ENCODE measurements around the gene OMP.
A peak's percentile ranks its signal among the peaks of the same experiment; 100 is the strongest.
"Not testable (repeated sequence)": the region's sequence is repeated elsewhere in the genome, so short reads cannot be mapped to it uniquely, and the experiment has no call there.

The OMP gene

GRCh38 chr11:77088236-77089003 lies 14.2 kb upstream of the OMP start:
- DNase-seq: no peak

- no peak for DNase-seq
Observed at GRCh38 chr11:77089004-77089545, 13.6 kb upstream of the OMP start.

GRCh38 chr11:77090046-77090372 lies 12.6 kb upstream of the OMP start:
- DNase-seq: no peak

DNA sequence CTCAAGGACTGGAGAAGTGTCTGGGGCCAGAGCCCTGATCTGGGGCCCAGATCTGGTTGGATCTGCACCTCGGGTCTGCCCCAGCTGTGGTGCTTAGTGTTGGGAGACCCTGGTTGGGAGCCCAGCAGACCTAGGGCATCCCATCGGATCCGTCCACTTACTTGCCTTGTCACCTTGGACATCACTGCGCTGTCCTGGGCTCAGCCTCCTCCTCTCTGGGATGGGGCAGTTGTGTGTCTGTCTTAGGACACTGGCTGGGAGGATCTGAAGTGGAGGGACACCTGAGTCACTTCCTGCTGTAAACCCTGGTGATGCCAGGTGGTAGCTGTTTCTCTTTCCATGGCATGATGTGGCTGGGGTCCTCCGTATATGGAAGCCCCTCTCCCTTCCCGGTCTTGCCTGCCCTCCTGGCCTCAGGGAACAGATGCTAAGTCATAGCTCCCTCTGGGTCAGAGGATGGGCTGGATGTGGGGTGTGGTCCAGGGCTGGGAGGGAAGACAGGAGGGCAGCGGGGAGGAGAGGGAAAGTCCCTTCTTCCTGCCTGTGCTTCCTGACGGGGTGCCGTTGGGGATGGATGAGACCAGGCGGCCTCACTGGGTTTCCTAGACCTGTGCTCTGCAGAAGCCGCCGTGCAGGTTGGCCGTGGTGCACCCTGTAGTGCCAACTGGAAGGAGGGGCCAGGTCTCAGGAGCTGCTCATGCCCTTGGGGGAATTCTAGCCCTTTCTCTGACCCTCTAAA lies 12.1 kb upstream of the OMP start:
- DNase-seq: no peak

GRCh38 chr11:77091146-77091940 lies 11.3 kb upstream of the OMP start:
- DNase-seq: peak; percentile 80

DNA sequence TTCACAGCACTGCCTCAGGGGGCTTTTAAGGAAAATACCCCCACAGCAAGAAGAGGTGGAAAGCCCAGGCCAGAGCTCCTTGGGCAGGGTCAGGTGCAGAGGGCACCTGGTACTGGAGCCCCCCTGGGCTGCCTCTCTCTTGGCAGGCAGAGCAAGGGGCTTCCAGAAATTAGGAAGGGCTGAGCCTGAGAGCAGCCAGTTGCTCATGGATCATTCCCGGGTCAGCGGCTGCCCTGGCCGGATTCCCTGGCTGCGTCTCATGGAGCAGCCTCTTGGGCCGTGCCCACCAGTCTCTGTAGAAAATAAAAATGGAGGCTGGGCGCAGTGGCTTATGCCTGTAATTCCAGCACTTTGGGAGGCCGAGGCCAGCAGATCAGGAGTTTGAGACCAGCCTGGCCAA lies 10.3 kb upstream of the OMP start:
- DNase-seq: no peak

- no peak for DNase-seq
Observed at GRCh38 chr11:77093056-77093891, 9.4 kb upstream of the OMP start.

- no peak for DNase-seq
Observed at GRCh38 chr11:77093987-77094840, 8.4 kb upstream of the OMP start.

DNA sequence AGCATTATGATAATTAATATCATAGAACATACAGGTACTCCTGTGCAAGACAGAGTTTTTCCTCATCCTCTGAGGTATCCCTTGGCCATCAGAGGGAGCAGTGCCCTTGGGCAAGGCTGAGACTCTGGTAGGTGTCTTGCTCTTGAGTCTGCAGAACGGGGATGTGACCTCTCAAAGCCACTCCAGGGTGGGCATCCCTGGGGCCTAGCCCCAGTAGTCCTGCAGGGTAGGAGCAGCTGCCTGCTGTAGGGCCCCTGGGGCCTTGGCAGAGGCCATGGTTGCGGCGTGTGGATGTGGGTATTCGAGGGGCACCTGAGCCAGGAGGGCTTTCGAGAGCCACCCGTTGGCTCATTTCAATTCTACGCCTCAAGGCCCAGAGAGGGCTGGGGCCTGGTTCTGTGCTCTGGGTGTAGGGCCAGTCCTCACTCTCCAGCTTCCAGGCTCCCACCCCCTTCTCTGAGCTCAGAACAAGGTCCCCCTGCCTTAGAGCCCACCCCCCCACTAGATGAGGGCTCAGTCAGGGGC lies 7.7 kb upstream of the OMP start:
- DNase-seq: no peak

DNA sequence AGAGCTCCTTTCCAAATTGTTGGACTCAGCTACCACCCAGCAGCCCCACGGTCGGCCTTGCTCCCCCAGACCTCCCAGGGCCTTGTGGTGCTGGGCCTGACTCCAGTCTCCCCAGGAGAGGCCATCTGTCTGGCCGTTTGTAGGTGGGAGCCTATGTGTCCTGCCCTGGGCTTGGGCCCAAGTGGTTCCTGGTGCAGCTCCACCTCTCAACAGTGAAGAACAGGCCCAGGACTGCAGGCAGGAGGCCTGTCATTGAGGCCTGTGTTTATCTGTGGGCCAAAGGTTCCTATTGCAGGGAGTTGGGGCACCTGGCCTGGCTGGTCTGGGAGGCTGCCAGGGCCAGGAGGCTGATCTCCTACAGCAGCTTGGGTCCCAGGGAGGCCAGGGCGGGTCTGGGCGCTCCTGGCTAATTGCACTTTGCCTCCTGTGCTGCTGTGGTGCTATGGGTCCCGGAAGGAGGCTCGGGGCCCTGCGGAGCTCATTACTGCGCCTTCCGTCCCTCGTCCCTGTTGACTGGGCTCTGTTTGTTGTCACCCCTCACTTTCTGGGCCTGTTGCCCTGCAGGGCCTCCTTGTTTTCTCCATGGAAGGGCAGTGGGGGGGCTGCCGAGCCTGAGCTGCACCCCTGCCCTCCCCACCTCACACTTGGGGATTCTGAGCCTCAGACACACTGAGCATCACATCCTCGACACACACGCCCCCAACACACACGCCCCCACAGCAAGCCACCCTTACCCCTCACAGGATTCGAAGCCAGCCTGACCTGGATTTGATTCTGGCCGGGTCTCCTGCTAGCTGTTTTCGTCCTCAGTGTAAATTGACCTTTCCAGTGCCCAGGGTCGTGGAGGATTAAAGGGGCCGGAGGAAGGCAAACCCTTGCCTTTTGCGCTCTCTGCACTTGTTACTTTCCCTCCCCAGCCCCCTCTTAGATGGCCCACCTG lies 6.8 kb upstream of the OMP start:
- no peak for DNase-seq

GRCh38 chr11:77096591-77097019 lies 6.0 kb upstream of the OMP start:
- DNase-seq: no peak

- DNase-seq: not testable (repeated sequence)
Observed at GRCh38 chr11:77097180-77097579, 5.5 kb upstream of the OMP start.

DNA sequence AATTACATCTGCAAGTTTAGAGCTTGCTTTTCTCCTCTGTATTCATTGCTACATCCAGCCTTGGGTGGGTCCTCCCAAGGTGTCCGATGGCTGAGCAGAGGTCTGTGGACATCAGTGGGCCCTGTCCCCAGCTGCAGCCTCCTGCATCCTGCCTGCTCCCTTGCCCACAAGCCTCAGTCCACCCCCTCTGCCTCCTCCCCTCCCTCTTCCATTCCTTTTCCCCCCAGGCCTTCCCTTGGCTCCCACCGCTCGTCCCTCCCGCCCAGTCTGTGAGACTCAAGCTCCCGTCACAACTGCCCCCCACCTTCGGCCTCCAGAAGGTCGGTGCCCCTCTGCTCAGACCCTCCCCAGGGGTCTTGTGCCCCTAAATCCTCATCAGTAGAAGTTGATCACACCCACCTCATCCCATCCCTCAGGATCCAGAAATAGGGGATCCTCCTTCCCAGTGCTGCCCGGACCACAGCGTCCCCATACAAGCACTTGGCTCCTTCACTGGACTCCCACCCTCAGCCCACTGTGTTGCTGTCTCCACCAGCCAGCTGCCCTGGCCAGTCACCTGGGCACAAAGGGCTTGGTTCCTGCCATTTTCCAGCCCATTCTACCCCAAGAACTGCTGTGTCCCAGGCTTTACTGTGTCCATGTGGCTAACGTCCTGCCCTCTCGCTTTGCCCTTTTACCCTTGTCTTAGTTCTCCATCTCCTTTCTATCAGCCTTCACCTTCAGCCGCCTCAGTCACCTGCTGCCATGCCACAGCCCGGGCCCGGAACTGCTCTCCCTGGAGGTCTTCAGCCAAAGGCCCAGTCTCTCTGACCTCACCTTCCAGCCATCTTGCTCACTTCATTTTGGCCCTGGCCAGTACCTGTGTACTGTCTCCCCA lies 2.2 kb upstream of the OMP start:
- DNase-seq: no peak

DNA sequence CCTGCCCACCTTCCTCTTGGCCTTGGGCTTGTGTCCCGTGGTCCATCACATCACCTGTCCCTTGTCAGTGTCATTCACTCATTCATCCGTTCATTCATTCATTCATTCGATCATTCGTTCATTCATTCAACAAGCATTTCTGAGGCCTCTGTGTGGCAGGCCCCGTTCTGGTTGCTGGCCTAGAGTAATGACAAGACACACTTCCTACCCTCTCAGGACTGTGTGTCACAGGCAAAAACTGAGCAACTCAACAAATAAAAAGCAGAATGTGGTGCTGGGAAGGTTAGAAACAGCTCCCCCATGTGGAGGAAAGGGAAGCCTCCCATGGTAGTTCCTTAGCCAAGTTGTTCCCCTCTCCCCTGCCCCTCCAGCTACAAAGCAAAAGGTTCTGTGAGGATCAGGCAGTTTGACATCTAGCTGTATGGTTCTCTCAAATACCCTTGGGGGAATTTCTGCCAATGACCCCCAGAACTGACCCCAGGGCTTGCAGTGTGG lies 1.6 kb upstream of the OMP start:
- DNase-seq: no peak

- no peak for DNase-seq
Observed at GRCh38 chr11:77103319-77103718, 679 bp downstream of the OMP start.

GRCh38 chr11:77104727-77105126 lies 2.1 kb downstream of the OMP start:
- DNase-seq: no peak

DNA sequence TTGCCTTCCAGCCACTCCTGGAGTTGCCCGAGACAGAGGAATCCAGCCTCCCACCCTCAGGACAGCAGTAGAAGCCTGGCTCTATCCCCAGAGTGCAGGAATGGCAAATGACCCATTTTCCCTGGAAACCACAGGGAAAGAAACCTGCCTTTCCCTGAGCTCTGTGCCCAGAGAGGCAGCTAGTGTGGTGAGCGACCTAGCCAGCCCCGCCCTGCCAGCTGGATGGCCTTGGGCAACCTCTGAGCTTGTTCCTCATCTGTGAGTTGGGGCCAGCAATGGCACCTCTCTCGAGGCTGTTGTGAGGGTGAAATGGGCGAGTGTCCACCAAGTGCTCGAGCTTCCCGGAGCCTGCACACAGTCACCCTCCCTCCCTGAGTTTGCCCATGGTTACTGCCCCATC lies 3.7 kb downstream of the OMP start:
- no peak for DNase-seq

GRCh38 chr11:77106759-77107158 lies 4.1 kb downstream of the OMP start:
- DNase-seq: no peak

GRCh38 chr11:77107950-77108349 lies 5.3 kb downstream of the OMP start:
- no peak for DNase-seq

Data from stimulated activated CD4-positive, alpha-beta T cell treated with anti-CD3 and anti-CD28 coated beads, Interleukin-1b, Interleukin-23, amount 100 ng/mL, for 48 hours (primary cell).